ENCODE data around the gene COL25A1.
"Not testable (repeated sequence)": the region's sequence is repeated elsewhere in the genome, so short reads cannot be mapped to it uniquely, and the experiment has no call there.

Gene COL25A1

GRCh38 chr4:108991551-108992328 lies 310.7 kb downstream of the COL25A1 start:
- no peak overlapping the region for H3K4me3 ChIP-seq (ENCODE audit: low read depth, low read length)
- TF ChIP-seq POLR2A (IDR thresholded peaks at IDR 0.05; ENCODE audit: extremely low read depth, insufficient read length) (no peak), MYC (IDR thresholded peaks at IDR 0.05; ENCODE audit: low read depth, low read length) (no peak)
- TF ChIP-seq, protein P1, sequence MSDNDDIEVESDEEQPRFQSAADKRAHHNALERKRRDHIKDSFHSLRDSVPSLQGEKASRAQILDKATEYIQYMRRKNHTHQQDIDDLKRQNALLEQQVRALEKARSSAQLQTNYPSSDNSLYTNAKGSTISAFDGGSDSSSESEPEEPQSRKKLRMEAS (IDR thresholded peaks at IDR 0.05; ENCODE audit: low read depth, low read length): no peak
- TF ChIP-seq, protein P2, sequence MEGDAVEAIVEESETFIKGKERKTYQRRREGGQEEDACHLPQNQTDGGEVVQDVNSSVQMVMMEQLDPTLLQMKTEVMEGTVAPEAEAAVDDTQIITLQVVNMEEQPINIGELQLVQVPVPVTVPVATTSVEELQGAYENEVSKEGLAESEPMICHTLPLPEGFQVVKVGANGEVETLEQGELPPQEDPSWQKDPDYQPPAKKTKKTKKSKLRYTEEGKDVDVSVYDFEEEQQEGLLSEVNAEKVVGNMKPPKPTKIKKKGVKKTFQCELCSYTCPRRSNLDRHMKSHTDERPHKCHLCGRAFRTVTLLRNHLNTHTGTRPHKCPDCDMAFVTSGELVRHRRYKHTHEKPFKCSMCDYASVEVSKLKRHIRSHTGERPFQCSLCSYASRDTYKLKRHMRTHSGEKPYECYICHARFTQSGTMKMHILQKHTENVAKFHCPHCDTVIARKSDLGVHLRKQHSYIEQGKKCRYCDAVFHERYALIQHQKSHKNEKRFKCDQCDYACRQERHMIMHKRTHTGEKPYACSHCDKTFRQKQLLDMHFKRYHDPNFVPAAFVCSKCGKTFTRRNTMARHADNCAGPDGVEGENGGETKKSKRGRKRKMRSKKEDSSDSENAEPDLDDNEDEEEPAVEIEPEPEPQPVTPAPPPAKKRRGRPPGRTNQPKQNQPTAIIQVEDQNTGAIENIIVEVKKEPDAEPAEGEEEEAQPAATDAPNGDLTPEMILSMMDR (IDR thresholded peaks at IDR 0.05; ENCODE audit: low read depth, low read length): no peak
- DNase-seq (ENCODE audit: low read depth): no peak

GRCh38 chr4:108988464-108989195 lies 313.8 kb downstream of the COL25A1 start:
- TF ChIP-seq MYC (IDR thresholded peaks at IDR 0.05; ENCODE audit: low read depth, low read length) (no peak), POLR2A (IDR thresholded peaks at IDR 0.05; ENCODE audit: extremely low read depth, insufficient read length) (no peak)
- TF ChIP-seq, protein P2 (IDR thresholded peaks at IDR 0.05; ENCODE audit: low read depth, low read length): no peak
- TF ChIP-seq, protein P1 (IDR thresholded peaks at IDR 0.05; ENCODE audit: low read depth, low read length): no peak
- no peak overlapping the region for H3K4me3 ChIP-seq (ENCODE audit: low read depth, low read length)
- DNase-seq (ENCODE audit: low read depth): no peak

GRCh38 chr4:108984495-108984894 lies 318.0 kb downstream of the COL25A1 start:
- DNase-seq (ENCODE audit: low read depth); H3K4me3 ChIP-seq (ENCODE audit: low read depth, low read length): not testable (repeated sequence)

DNA sequence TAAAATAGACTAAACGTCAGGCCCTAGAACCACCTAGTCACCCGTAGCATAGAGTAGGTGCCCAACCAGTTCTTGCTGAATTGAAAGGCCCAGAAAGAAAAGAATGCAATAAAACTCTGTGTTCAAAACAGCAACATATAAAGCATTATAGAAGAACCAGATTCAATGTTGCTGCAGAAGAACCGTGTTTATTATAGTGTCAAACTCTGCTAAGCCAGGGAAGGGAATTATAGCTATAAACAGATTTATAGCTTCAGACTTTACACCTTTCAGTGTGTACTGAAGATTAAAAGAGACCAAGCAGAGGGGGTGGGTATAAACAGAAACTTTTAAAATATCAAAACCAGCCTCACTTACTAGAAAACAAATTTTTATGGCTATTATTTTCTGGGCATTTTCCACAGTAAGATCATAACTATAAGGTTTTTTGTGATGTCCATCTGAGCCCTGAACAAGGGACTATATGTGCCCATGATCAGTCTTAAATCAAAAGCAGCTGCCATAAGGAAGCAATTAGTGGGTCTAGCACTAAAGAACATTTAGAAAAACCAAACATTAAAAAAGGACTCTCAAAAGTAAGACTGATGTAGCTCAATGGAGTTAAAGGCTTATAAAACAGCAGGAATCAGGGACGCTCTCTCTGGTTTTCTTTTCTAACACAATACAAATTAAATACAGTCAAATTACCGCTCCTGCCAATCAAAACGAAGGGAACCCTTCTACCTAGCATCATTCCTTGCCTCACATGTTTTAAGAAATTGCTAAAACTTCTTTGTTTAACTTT lies 319.9 kb downstream of the COL25A1 start:
- TF ChIP-seq POLR2A (IDR thresholded peaks at IDR 0.05; ENCODE audit: extremely low read depth, insufficient read length) (no peak), MYC (IDR thresholded peaks at IDR 0.05; ENCODE audit: low read depth, low read length) (no peak)
- TF ChIP-seq, protein P2 (IDR thresholded peaks at IDR 0.05; ENCODE audit: low read depth, low read length): no peak
- TF ChIP-seq, protein P1 (IDR thresholded peaks at IDR 0.05; ENCODE audit: low read depth, low read length): no peak
- no peak overlapping the region for H3K4me3 ChIP-seq (ENCODE audit: low read depth, low read length)
- no peak for DNase-seq (ENCODE audit: low read depth)

DNA sequence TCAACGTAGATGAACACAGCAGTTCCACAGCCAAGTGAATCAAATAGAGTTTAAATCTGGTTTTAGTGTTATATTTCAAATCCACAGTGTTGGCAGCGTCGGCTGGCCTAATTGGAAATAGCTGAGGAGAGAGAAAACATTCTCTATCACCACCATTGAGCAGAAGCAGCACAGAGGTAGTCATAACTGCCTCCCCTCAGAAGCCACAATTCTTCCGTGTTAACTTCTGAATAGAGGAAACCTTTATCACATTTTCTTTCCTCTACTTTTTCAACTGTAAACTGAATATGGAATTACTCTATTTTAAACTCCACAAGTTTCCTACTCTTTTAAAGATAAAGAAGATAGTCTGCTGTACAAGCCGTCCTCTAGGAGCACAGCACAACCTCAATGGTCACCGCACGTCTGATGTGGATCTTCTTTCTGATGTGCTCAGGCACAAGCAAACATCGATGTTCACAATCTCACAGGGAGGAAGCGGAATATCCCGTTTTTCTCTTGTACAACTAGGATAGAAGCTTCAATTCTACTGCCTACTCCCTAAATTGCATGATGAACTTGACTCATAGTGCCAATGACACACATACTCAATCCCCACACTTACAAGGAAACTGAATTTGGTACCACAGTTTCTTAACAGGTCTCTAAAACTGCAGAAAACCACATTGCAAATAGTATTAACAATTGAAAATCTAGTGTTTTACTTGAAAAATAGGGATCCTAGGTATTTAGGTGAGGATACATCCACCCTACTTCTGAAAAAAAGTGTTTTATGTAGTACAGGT lies 321.8 kb downstream of the COL25A1 start:
- H3K4me3 ChIP-seq (ENCODE audit: low read depth, low read length): no peak overlapping the region
- DNase-seq (ENCODE audit: low read depth): no peak
- TF ChIP-seq MYC (IDR thresholded peaks at IDR 0.05; ENCODE audit: low read depth, low read length): no peak
- TF ChIP-seq, protein P2 (IDR thresholded peaks at IDR 0.05; ENCODE audit: low read depth, low read length): no peak
- TF ChIP-seq POLR2A (IDR thresholded peaks at IDR 0.05; ENCODE audit: extremely low read depth, insufficient read length): no peak
- TF ChIP-seq, protein P1 (IDR thresholded peaks at IDR 0.05; ENCODE audit: low read depth, low read length): no peak

Measured in NB4 (cell line).